Measurements from ENCODE around the gene ANKRD24. TPM values are rescaled to one million over a fixed set of nuclear protein-coding genes. Genes with fewer than 3 reads are reported as not detected.

Gene ANKRD24
- total RNA-seq, 1 donor from 2014 or later = 1.1 TPM

- Mint-ChIP-seq H3K27me3 (peaks cover 55% of the 10 kb centered on the region), H3K27ac (no peak overlapping the region), H3K4me1 (ENCODE audit: unreplicated experiment) (peaks cover 4% of the 10 kb centered on the region), H3K9me3 (no peaks in the 10 kb centered on the region), H3K36me3 (peaks cover 8% of the 10 kb centered on the region), H3K4me3 (no peak overlapping the region)
- DNase-seq (ENCODE audit: extremely low spot score, unreplicated experiment) = no peak
- TF ChIP-seq, protein P1, sequence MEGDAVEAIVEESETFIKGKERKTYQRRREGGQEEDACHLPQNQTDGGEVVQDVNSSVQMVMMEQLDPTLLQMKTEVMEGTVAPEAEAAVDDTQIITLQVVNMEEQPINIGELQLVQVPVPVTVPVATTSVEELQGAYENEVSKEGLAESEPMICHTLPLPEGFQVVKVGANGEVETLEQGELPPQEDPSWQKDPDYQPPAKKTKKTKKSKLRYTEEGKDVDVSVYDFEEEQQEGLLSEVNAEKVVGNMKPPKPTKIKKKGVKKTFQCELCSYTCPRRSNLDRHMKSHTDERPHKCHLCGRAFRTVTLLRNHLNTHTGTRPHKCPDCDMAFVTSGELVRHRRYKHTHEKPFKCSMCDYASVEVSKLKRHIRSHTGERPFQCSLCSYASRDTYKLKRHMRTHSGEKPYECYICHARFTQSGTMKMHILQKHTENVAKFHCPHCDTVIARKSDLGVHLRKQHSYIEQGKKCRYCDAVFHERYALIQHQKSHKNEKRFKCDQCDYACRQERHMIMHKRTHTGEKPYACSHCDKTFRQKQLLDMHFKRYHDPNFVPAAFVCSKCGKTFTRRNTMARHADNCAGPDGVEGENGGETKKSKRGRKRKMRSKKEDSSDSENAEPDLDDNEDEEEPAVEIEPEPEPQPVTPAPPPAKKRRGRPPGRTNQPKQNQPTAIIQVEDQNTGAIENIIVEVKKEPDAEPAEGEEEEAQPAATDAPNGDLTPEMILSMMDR (conservative IDR thresholded peaks at IDR 0.05) = no peak
Observed at GRCh38 chr19:4194353-4194752, 11.9 kb downstream of the ANKRD24 start.

- peaks cover 5% of the 10 kb centered on the region for H3K9me3 Mint-ChIP-seq
- no peak for DNase-seq (ENCODE audit: extremely low spot score, unreplicated experiment)
- H3K27ac Mint-ChIP-seq = no peak overlapping the region
- no peak overlapping the region for H3K4me3 Mint-ChIP-seq
- peaks cover 69% of the 10 kb centered on the region for H3K27me3 Mint-ChIP-seq
- peaks cover 8% of the 10 kb centered on the region for H3K36me3 Mint-ChIP-seq
- TF ChIP-seq, protein P1 (conservative IDR thresholded peaks at IDR 0.05) = no peak
- peaks cover 4% of the 10 kb centered on the region for H3K4me1 Mint-ChIP-seq (ENCODE audit: unreplicated experiment)
Observed at GRCh38 chr19:4196009-4196408, 13.5 kb downstream of the ANKRD24 start.

DNA sequence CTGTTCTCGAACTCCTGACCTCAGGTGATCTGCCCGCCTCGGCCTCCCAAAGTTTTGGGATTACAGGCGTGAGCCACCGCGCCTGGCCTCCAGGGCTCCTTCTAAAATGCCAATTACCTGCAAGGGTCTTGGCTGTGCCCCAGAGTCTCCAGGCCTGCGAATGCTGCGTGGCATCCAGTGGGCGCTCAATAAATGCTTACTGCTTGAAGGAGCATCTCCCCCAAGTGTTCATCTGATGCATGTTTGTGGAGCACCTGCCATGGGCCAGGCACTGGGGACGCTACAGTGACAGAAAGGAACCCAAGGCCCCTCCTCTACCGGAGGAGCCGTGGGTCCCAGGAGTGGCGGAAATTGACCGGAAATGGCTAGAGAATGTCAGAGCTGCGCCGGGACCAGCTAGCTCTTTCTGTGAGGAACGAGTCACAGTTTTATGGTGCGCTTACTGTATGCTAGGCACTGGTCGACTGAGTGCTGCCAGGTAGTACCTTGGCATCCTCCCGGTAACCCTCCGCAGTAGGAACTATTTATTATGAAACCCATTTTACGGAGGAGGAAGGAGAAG lies 14.2 kb downstream of the ANKRD24 start:
- TF ChIP-seq, protein P1 (conservative IDR thresholded peaks at IDR 0.05) = no peak
- Mint-ChIP-seq H3K27me3 (peaks cover 75% of the 10 kb centered on the region), H3K36me3 (peaks cover 8% of the 10 kb centered on the region), H3K27ac (no peak overlapping the region), H3K4me3 (peak overlapping the region; percentile 59), H3K9me3 (peaks cover 5% of the 10 kb centered on the region), H3K4me1 (ENCODE audit: unreplicated experiment) (peaks cover 4% of the 10 kb centered on the region)
- no peak for DNase-seq (ENCODE audit: extremely low spot score, unreplicated experiment)

DNA sequence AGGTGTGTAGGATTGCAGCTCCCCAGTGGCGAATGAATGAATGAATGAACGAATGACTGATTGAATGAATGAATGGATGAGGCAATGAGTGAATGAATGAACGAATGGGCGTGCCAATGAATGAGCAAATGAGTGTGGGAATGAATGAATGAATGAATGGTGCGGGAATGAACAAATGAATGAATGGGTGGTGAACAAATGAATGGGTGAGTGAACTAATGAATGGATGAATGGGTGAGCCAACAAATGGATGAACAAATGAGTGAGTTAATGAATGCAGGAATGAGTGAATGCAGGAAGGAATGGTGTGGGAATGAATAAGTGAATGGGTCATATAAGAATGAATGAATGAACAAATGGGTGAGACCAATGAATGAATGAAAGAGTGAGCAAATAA lies 14.7 kb downstream of the ANKRD24 start:
- H3K9me3 Mint-ChIP-seq = peaks cover 5% of the 10 kb centered on the region
- no peak overlapping the region for H3K27ac Mint-ChIP-seq
- H3K36me3 Mint-ChIP-seq = peaks cover 8% of the 10 kb centered on the region
- peak overlapping the region; percentile 59 for H3K4me3 Mint-ChIP-seq
- peaks cover 81% of the 10 kb centered on the region for H3K27me3 Mint-ChIP-seq
- peaks cover 4% of the 10 kb centered on the region for H3K4me1 Mint-ChIP-seq (ENCODE audit: unreplicated experiment)
- TF ChIP-seq, protein P1 (conservative IDR thresholded peaks at IDR 0.05) = no peak
- DNase-seq (ENCODE audit: extremely low spot score, unreplicated experiment) = no peak

DNA sequence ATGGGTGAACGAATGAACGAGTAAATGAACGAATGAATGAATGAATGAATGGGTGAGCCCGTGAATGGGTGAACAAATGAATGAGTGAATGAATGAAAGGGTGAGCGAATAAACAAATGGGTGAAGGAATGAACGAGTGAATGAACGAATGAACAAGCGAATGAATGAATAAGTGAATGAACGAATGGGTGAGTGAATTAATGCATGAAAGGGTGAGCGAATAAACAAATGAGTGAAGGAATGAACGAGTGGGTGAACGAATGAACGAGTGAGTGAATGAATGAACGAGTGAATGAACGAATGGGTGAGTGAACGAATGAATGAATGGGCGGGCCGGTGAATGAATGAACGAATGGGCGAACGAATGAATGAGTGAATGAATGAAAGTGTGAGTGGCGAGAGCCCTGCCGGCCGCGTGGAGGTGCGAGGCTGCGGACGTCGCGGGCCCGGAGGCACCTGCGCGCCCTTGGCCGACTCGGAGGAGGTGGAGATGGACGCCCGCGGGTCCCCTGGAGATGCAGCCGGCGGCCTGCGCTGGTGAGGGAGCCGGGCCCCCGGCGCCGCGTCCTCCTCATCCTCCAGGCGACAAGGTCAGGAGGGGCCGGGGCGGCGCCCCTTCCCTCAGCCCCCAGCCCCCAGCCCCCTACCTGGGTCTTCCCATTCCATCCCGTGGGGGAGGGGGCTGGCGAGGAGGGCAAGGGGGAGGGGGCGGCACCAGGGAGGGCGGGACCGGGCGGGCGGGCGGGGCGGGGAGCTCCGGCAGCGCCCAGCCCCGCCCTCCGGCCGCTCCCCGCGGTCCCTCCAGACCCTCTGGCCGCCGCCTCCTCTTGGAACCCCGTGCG lies 15.4 kb downstream of the ANKRD24 start:
- H3K27ac Mint-ChIP-seq = no peak overlapping the region

More for the DNA sequence above, 15.4 kb downstream of the ANKRD24 start:
- peaks cover 86% of the 10 kb centered on the region for H3K27me3 Mint-ChIP-seq
- DNase-seq (ENCODE audit: extremely low spot score, unreplicated experiment) = no peak
- peaks cover 5% of the 10 kb centered on the region for H3K9me3 Mint-ChIP-seq
- peaks cover 4% of the 10 kb centered on the region for H3K4me1 Mint-ChIP-seq (ENCODE audit: unreplicated experiment)
- H3K4me3 Mint-ChIP-seq = peak overlapping the region; percentile 59
- TF ChIP-seq, protein P1 (conservative IDR thresholded peaks at IDR 0.05) = no peak
- peaks cover 8% of the 10 kb centered on the region for H3K36me3 Mint-ChIP-seq

Measured in type B pancreatic cell (in vitro differentiated cells).